SU-DHL-6 (cell line): ENCODE results near the gene CHST9.
"Not testable (repeated sequence)": the region's sequence is repeated elsewhere in the genome, so short reads cannot be mapped to it uniquely, and the experiment has no call there.

Experiments used
- H2AFZ ChIP-seq: fragments of 200-600 bp; sonication (generic); 2 replicates; pipeline ENCODE4 v1.6.1; 2014; ENCODE audit warnings: low read depth, mild to moderate bottlenecking, moderate library complexity, mixed read lengths, antibody characterized with exemption, low read length; ENCODE audit not compliant: severe bottlenecking
- H3F3A ChIP-seq: fragments of 200-600 bp; shearing (Covaris generic); 2 replicates; pipeline ENCODE4 v1.6.0; 2016; ENCODE audit warnings: antibody characterized with exemption, mild to moderate bottlenecking; ENCODE audit not compliant: insufficient read depth
- H3K27ac ChIP-seq: fragments of 200-600 bp; sonication (generic); 2 replicates; pipeline ENCODE4 v1.5.1; 2016; ENCODE audit warnings: low read depth, mild to moderate bottlenecking, low read length, moderate library complexity, mixed read lengths
- H3K27me3 ChIP-seq: fragments of 200-600 bp; sonication (generic), shearing (Covaris generic); 2 replicates; pipeline ENCODE4 v1.6.0; 2014; ENCODE audit warnings: mild to moderate bottlenecking, low read length
- H3K36me3 ChIP-seq: fragments of 200-600 bp; sonication (generic); 2 replicates; pipeline ENCODE4 v1.6.1; 2014; ENCODE audit warnings: mild to moderate bottlenecking, low read length, mixed read lengths
- H3K4me2 ChIP-seq: fragments of 300-600, 200-600 bp; shearing (Covaris generic), sonication (generic); 2 replicates; pipeline ENCODE4 v1.6.0; 2014; ENCODE audit warnings: low read length, low read depth, mild to moderate bottlenecking; ENCODE audit not compliant: poor library complexity, severe bottlenecking
- H3K4me3 ChIP-seq: fragments of 200-600 bp; sonication (generic); 2 replicates; pipeline ENCODE4 v1.5.1; 2014; ENCODE audit warnings: antibody characterized with exemption, low read length, mild to moderate bottlenecking, mixed read lengths; ENCODE audit not compliant: insufficient read depth, poor library complexity, severe bottlenecking
- H3K79me2 ChIP-seq: fragments of 200-600 bp; sonication (generic); 2 replicates; pipeline ENCODE4 v1.6.1; 2014; ENCODE audit warnings: mild to moderate bottlenecking, low read length, moderate library complexity; ENCODE audit not compliant: insufficient read depth
- H3K9ac ChIP-seq: fragments of 200-600 bp; sonication (generic); 2 replicates; pipeline ENCODE4 v1.7.0; 2014; ENCODE audit warnings: mild to moderate bottlenecking, low read length
- H3K9me2 ChIP-seq: fragments of 200-600 bp; sonication (generic); replicated peaks from 2 replicates; pipeline ENCODE4 v1.6.1; 2014; ENCODE audit warnings: low read length; ENCODE audit not compliant: insufficient read depth
- H3K9me3 ChIP-seq: fragments of 200-600 bp; sonication (generic); 2 replicates; pipeline ENCODE4 v1.6.1; 2014; ENCODE audit warnings: low read length, mixed read lengths; ENCODE audit not compliant: insufficient read depth
- H4K20me1 ChIP-seq: fragments of 200-600 bp; sonication (generic); 2 replicates; pipeline ENCODE4 v1.6.1; 2014; ENCODE audit warnings: low read depth, mild to moderate bottlenecking, antibody characterized with exemption, low read length, moderate library complexity, mixed read lengths
- CTCF ChIP-seq: fragments of 200-600 bp; sonication (generic); IDR thresholded peaks from one replicate; pipeline ENCODE4 v1.5.1; 2017; ENCODE audit warnings: antibody characterized with exemption, mild to moderate bottlenecking, low read length, moderate library complexity; ENCODE audit not compliant: insufficient read depth, poor library complexity, severe bottlenecking
- EZH2phosphoT487 ChIP-seq: fragments of 200-600 bp; sonication (generic), shearing (Covaris generic); conservative IDR thresholded peaks from 2 replicates; pipeline ENCODE4 v1.6.1; 2018; ENCODE audit warnings: mild to moderate bottlenecking, antibody characterized with exemption, low read length, moderate library complexity, mixed read lengths

The CHST9 gene

GRCh38 chr18:26978812-26979341, 206.2 kb downstream of the CHST9 start:
- H2AFZ ChIP-seq: no peak overlapping the region
- peak overlapping the region; percentile 96 for H3K4me2 ChIP-seq
- peak overlapping the region; percentile 54 for H3K4me3 ChIP-seq
- peak overlapping the region; percentile 63 for H3K9ac ChIP-seq
- H3K36me3 ChIP-seq: no peaks in the 10 kb centered on the region
- H3K9me2 ChIP-seq: no peaks in the 10 kb centered on the region
- H3F3A ChIP-seq: peaks cover 30% of the 10 kb centered on the region
- no peaks in the 10 kb centered on the region for H4K20me1 ChIP-seq
- H3K27me3 ChIP-seq: no peaks in the 10 kb centered on the region
- H3K9me3 ChIP-seq: no peaks in the 10 kb centered on the region
- TF ChIP-seq CTCF (no peak), EZH2phosphoT487 (no peak)
- peak overlapping the region; percentile 99 for H3K27ac ChIP-seq
- H3K79me2 ChIP-seq: no peaks in the 10 kb centered on the region

- peak overlapping the region; percentile 63 for H3K9ac ChIP-seq
- H3K9me3 ChIP-seq: no peaks in the 10 kb centered on the region
- peak overlapping the region; percentile 99 for H3K27ac ChIP-seq
- no peaks in the 10 kb centered on the region for H3K79me2 ChIP-seq
- H3K4me2 ChIP-seq: peak overlapping the region; percentile 96
- H3K4me3 ChIP-seq: peak overlapping the region; percentile 54
- no peak overlapping the region for H2AFZ ChIP-seq
- TF ChIP-seq EZH2phosphoT487: no peak
- TF ChIP-seq CTCF: no peak
- H3K9me2 ChIP-seq: no peaks in the 10 kb centered on the region
- no peaks in the 10 kb centered on the region for H4K20me1 ChIP-seq
- H3K27me3 ChIP-seq: no peaks in the 10 kb centered on the region
- no peaks in the 10 kb centered on the region for H3K36me3 ChIP-seq
- peaks cover 30% of the 10 kb centered on the region for H3F3A ChIP-seq
These were observed 207.3 kb downstream of the CHST9 start for GRCh38 chr18:26977781-26978180.

GRCh38 chr18:26976206-26976605, 208.9 kb downstream of the CHST9 start:
- Histone ChIP-seq H4K20me1 (no peaks in the 10 kb centered on the region), H2AFZ (peak overlapping the region; percentile 81), H3K36me3 (no peaks in the 10 kb centered on the region), H3K9ac (peak overlapping the region; percentile 63), H3K79me2 (no peaks in the 10 kb centered on the region), H3F3A (peaks cover 30% of the 10 kb centered on the region), H3K27ac (peak overlapping the region; percentile 99), H3K4me2 (peak overlapping the region; percentile 96), H3K9me3 (no peaks in the 10 kb centered on the region), H3K4me3 (no peak overlapping the region), H3K9me2 (no peaks in the 10 kb centered on the region), H3K27me3 (no peaks in the 10 kb centered on the region)
- no peak for TF ChIP-seq EZH2phosphoT487
- TF ChIP-seq CTCF: no peak

- H3K9ac ChIP-seq, H3K27me3 ChIP-seq, H4K20me1 ChIP-seq, H3K4me2 ChIP-seq, H3K27ac ChIP-seq, H3K9me2 ChIP-seq, H3F3A ChIP-seq, H3K9me3 ChIP-seq, H3K36me3 ChIP-seq, H2AFZ ChIP-seq, H3K4me3 ChIP-seq, H3K79me2 ChIP-seq: not testable (repeated sequence)
These were observed 212.6 kb downstream of the CHST9 start for GRCh38 chr18:26972549-26972948.
